Ovary (tissue), 3 donors: ENCODE measurements around the gene PTPRG.

ENCODE experiments used
- CTCF ChIP-seq, 3 donors: fragments of 450-650 bp in 2 of 3; fragments of 200-600 bp in 1 of 3; IDR thresholded peaks; one replicate each; pipeline versions ENCODE4 v1.5.1 to v1.8.0; 2016 to 2022; ENCODE audit warnings: antibody characterized with exemption in 3 of 3, mild to moderate bottlenecking in 1 of 3
- POLR2A ChIP-seq: fragments of 450-650 bp; IDR thresholded peaks from one replicate; pipeline ENCODE4 v1.6.1; 2017; ENCODE audit warnings: antibody characterized with exemption, mild to moderate bottlenecking, moderate library complexity
- donor health status: DM: no; HTN: no; CAD: no.

- no peak for TF ChIP-seq CTCF (IDR thresholded peaks at IDR 0.05)
- no peak for TF ChIP-seq POLR2A
Observed at GRCh38 chr3:61915296-61915695, 353.9 kb downstream of the PTPRG start.
